Lung (tissue), 13 donors: ENCODE measurements around the gene AKR1A1. TPM values are rescaled to one million over a fixed set of nuclear protein-coding genes. Genes with fewer than 3 reads are reported as not detected.
A peak's percentile ranks its signal among the peaks of the same experiment; 100 is the strongest.

ENCODE experiments used
- ATAC-seq: fragments of 200-7000 bp; cut with Tn5 transposase; one replicate; pipeline ENCODE4 v1.9.1; 2020; ENCODE audit warnings: moderate number of reproducible peaks; ENCODE audit not compliant: insufficient read depth, low FRiP score
- DNase-seq, 3 donors: peaks; one replicate each; pipeline ENCODE4 v3.0.0-alpha.2; 2013 to 2017
- H3K27ac ChIP-seq, 2 donors: one replicate each; pipeline ENCODE4 v1.5.1; 2013; ENCODE audit warnings: mild to moderate bottlenecking in 2 of 2, moderate library complexity in 2 of 2, control low read depth in 1 of 2, inconsistent platforms in 1 of 2, low read depth in 1 of 2, low read length in 1 of 2
- H3K27me3 ChIP-seq, 3 donors: one replicate each; pipeline ENCODE4 v1.5.1; 2013; ENCODE audit warnings: low read length in 2 of 3; ENCODE audit not compliant: control insufficient read depth in 3 of 3, insufficient read depth in 3 of 3
- H3K36me3 ChIP-seq, 4 donors: one replicate each; pipeline ENCODE4 v1.5.1; 2013; ENCODE audit warnings: low read length in 4 of 4, mild to moderate bottlenecking in 1 of 4, moderate library complexity in 1 of 4; ENCODE audit not compliant: control insufficient read depth in 4 of 4, insufficient read depth in 4 of 4
- H3K4me1 ChIP-seq, 5 donors: one replicate each; pipeline ENCODE4 v1.5.1; 2013; ENCODE audit warnings: low read length in 5 of 5, mild to moderate bottlenecking in 2 of 5, moderate library complexity in 1 of 5; ENCODE audit not compliant: control insufficient read depth in 5 of 5, insufficient read depth in 5 of 5
- H3K4me3 ChIP-seq: one replicate; pipeline ENCODE4 v1.5.1; 2013; ENCODE audit warnings: mild to moderate bottlenecking, control low read depth, moderate library complexity
- H3K9ac ChIP-seq, 2 donors: one replicate each; pipeline ENCODE4 v1.5.1; 2013; ENCODE audit warnings: low read length in 2 of 2, control low read depth in 1 of 2; ENCODE audit not compliant: insufficient read depth in 1 of 2
- H3K9me3 ChIP-seq, 4 donors: one replicate each; pipeline ENCODE4 v1.5.1; 2013; ENCODE audit warnings: low read length in 3 of 4, mild to moderate bottlenecking in 1 of 4, moderate library complexity in 1 of 4; ENCODE audit not compliant: control insufficient read depth in 4 of 4, insufficient read depth in 3 of 4
- CTCF ChIP-seq: IDR thresholded peaks from 2 replicates; pipeline ENCODE4 v1.5.1; 2012; ENCODE audit warnings: mild to moderate bottlenecking; ENCODE audit errors: control extremely low read depth, extremely low read depth
- WGBS, 2 donors: extraction: QIAGEN DNeasy Blood & Tissue Kit; methylation state at CpG; one replicate each; pipeline ENCODE4 v1.1.7; 2013; 5-methylcytosine and 5-hydroxymethylcytosine counted together
- polyA plus RNA-seq, 2 donors: library from polyadenylated mRNA; stranded (reverse); fragments of 200-250 nt; gene quantifications; one replicate each; pipeline ENCODE4 v1.2.1, GENCODE V29; 2013
- small RNA-seq: library from RNA; depleted of rRNA; stranded (forward); fragments of <200 nt; gene quantifications from one replicate; pipeline ENCODE3, GENCODE V24; 2014; ENCODE audit warnings: low replicate concordance
- total RNA-seq, 2 donors: library from RNA; depleted of rRNA in 1 of 2; stranded (reverse); fragments of >200 nt in 1 of 2; gene quantifications; one replicate each; pipeline ENCODE4 v1.2.1, GENCODE V29; 2014 to 2021
- donor health status: control.
- donor health status: control.
- donor health status: Bipolar disorder and iron deficiency.
- donor health status: healthy.
- donor health status: DM: yes; HTN: yes; CAD: no.

AKR1A1 gene
- total and polyA plus RNA-seq, 4 donors = 92.6 to 214 (median 210) TPM

GRCh38 chr1:45617618-45618017, 67.0 kb downstream of the AKR1A1 start:
- ATAC-seq (no peak), DNase-seq (no peak)
- Histone ChIP-seq H3K36me3 (peaks cover 31 to 45% (median 39%) of the 10 kb centered on the region in 4 donors), H3K9ac (no peak overlapping the region), H3K27me3 (no peaks in the 10 kb centered on the region), H3K4me1 (peaks cover 0 to 22% (median 2%) of the 10 kb centered on the region in 5 donors), H3K4me3 (no peak overlapping the region), H3K9me3 (no peaks in the 10 kb centered on the region), H3K27ac (no peak overlapping the region)
- WGBS, 2 donors = 70 to 72% methylated on average over 4 of the region's 4 CpGs
- no peak for TF ChIP-seq CTCF

GRCh38 chr1:45619149-45619921, 68.7 kb downstream of the AKR1A1 start:
- Histone ChIP-seq H3K9me3 (no peaks in the 10 kb centered on the region), H3K4me1 (peaks cover 0 to 25% (median 2%) of the 10 kb centered on the region in 5 donors), H3K36me3 (peaks cover 29 to 44% (median 32%) of the 10 kb centered on the region in 4 donors), H3K27ac (peak overlapping the region; percentile 1 to 48), H3K9ac (no peak overlapping the region), H3K4me3 (no peak overlapping the region), H3K27me3 (no peaks in the 10 kb centered on the region)
- 62 to 74% methylated on average over 8 of the region's 8 CpGs for WGBS, 2 donors
- no peak for ATAC-seq
- no peak for TF ChIP-seq CTCF
- DNase-seq = no peak

Small RNA genes lying within 50 kb of the gene (small RNA-seq; reads per million reads assigned to genes)
- gene AL355480.1 (not detected), gene AL355480.2 (not detected), gene AL355480.3 (not detected), gene AL355480.4 (not detected)

Other genes starting within 250 kb of the AKR1A1 start
- under 1 TPM; 0.63 to 0.80 TPM for gene HPDL, start 223.9 kb upstream of the AKR1A1 start, total RNA-seq
- 1 to 10 TPM in 1 of 2 donors, under 1 TPM in 1; 0.55 to 2.3 TPM for gene HPDL, start 223.9 kb upstream of the AKR1A1 start, polyA plus RNA-seq
- gene TOE1, start 210.7 kb upstream of the AKR1A1 start, total RNA-seq = 10 to 100 TPM in 1 of 2 donors, 1 to 10 TPM in 1; 6.4 to 10.9 TPM
- 10 to 100 TPM in 1 of 2 donors, 1 to 10 TPM in 1; 5.3 to 10.6 TPM for gene TOE1, start 210.7 kb upstream of the AKR1A1 start, polyA plus RNA-seq
- 10 to 100 TPM; 16.8 to 26.3 TPM for gene MUTYH, start 210.4 kb upstream of the AKR1A1 start, total RNA-seq
- 10 to 100 TPM; 14.0 to 22.5 TPM for gene MUTYH, start 210.4 kb upstream of the AKR1A1 start, polyA plus RNA-seq
- 1 to 10 TPM; 3.7 to 8.7 TPM for gene TESK2, start 59.7 kb upstream of the AKR1A1 start, total RNA-seq
- 1 to 10 TPM; 1.8 to 3.6 TPM for gene TESK2, start 59.7 kb upstream of the AKR1A1 start, polyA plus RNA-seq
- 1 to 10 TPM in 1 of 2 donors, under 1 TPM in 1; 0.77 to 2.2 TPM for gene CCDC163, start 50.8 kb upstream of the AKR1A1 start, total RNA-seq
- 1 to 10 TPM; 2.0 to 2.2 TPM for gene CCDC163, start 50.8 kb upstream of the AKR1A1 start, polyA plus RNA-seq
- gene MMACHC, start 50.5 kb upstream of the AKR1A1 start, total RNA-seq = 1 to 10 TPM; 1.6 to 4.2 TPM
- 1 to 10 TPM; 1.8 to 2.4 TPM for gene MMACHC, start 50.5 kb upstream of the AKR1A1 start, polyA plus RNA-seq
- gene PRDX1, start 28.9 kb upstream of the AKR1A1 start, total RNA-seq = 100 to 1,000 TPM; 208 to 443 TPM
- gene PRDX1, start 28.9 kb upstream of the AKR1A1 start, polyA plus RNA-seq = 100 to 1,000 TPM; 649 to 926 TPM
- gene NASP, start 33.2 kb downstream of the AKR1A1 start, total RNA-seq = 10 to 100 TPM; 56.8 to 90.9 TPM
- 100 to 1,000 TPM in 1 of 2 donors, 10 to 100 TPM in 1; 87.8 to 110 TPM for gene NASP, start 33.2 kb downstream of the AKR1A1 start, polyA plus RNA-seq
- 10 to 100 TPM; 24.0 to 53.7 TPM for gene CCDC17, start 73.2 kb downstream of the AKR1A1 start, total RNA-seq
- 10 to 100 TPM; 10.1 to 21.3 TPM for gene CCDC17, start 73.2 kb downstream of the AKR1A1 start, polyA plus RNA-seq
- gene GPBP1L1, start 135.7 kb downstream of the AKR1A1 start, total RNA-seq = 100 to 1,000 TPM; 107 to 153 TPM
- 10 to 100 TPM; 40.4 to 54.1 TPM for gene GPBP1L1, start 135.7 kb downstream of the AKR1A1 start, polyA plus RNA-seq
- gene TMEM69, start 137.4 kb downstream of the AKR1A1 start, total RNA-seq = 10 to 100 TPM; 13.8 to 17.4 TPM
- gene TMEM69, start 137.4 kb downstream of the AKR1A1 start, polyA plus RNA-seq = 10 to 100 TPM; 16.3 to 26.1 TPM
- 10 to 100 TPM; 12.0 to 16.0 TPM for gene IPP, start 199.8 kb downstream of the AKR1A1 start, total RNA-seq
- 1 to 10 TPM; 3.9 to 4.9 TPM for gene IPP, start 199.8 kb downstream of the AKR1A1 start, polyA plus RNA-seq